ENCODE results near the gene SRCAP. TPM values are rescaled to one million over a fixed set of nuclear protein-coding genes. Genes with fewer than 3 reads are reported as not detected.

The SRCAP gene
- total RNA-seq, 1 experiment from 2014 or later, result 58.5 TPM

- TF ChIP-seq RELA (CRISPR knock-in tag; IDR thresholded peaks at IDR 0.05; ENCODE audit: borderline replicate concordance), result no peak
- TF ChIP-seq SMAD4 (CRISPR knock-in tag; IDR thresholded peaks at IDR 0.05), result peak; percentile 98
- no peak for TF ChIP-seq ZSCAN18 (CRISPR knock-in tag; IDR thresholded peaks at IDR 0.05)
- peak; percentile 80 for TF ChIP-seq GABPB1 (CRISPR knock-in tag; IDR thresholded peaks at IDR 0.05)
- no peak for TF ChIP-seq ZNF532 (CRISPR knock-in tag; IDR thresholded peaks at IDR 0.05; ENCODE audit: borderline replicate concordance)
- no peak for TF ChIP-seq JUN (CRISPR knock-in tag; IDR thresholded peaks at IDR 0.05)
- TF ChIP-seq ZMAT4 (CRISPR knock-in tag; IDR thresholded peaks at IDR 0.05), result no peak
- TF ChIP-seq ZBTB21 (CRISPR knock-in tag; IDR thresholded peaks at IDR 0.05; ENCODE audit: borderline replicate concordance), result no peak
- no peak for TF ChIP-seq ZNF425 (CRISPR knock-in tag; conservative IDR thresholded peaks at IDR 0.05)
- TF ChIP-seq MLX (CRISPR knock-in tag; IDR thresholded peaks at IDR 0.05), result no peak
- no peak for TF ChIP-seq ELF4 (CRISPR knock-in tag; IDR thresholded peaks at IDR 0.05; ENCODE audit: low read depth)
- no peak for TF ChIP-seq PRDM15 (CRISPR knock-in tag; IDR thresholded peaks at IDR 0.05)
- TF ChIP-seq ZNF263 (CRISPR knock-in tag; IDR thresholded peaks at IDR 0.05; ENCODE audit: low read depth), result peak; percentile 62; the same call in 1 of the 2 replicates
- peak; percentile 56; the same call in 1 of the 2 replicates for TF ChIP-seq USF2 (CRISPR knock-in tag; IDR thresholded peaks at IDR 0.05)
- no peak; the same call in 1 of the 2 replicates for TF ChIP-seq FOXP1 (CRISPR knock-in tag; IDR thresholded peaks at IDR 0.05; ENCODE audit: borderline replicate concordance)
- no peak for TF ChIP-seq ZNF396 (CRISPR knock-in tag; IDR thresholded peaks at IDR 0.05; ENCODE audit: borderline replicate concordance)
- no peak for TF ChIP-seq NFE2L1 (CRISPR knock-in tag; IDR thresholded peaks at IDR 0.05)
- TF ChIP-seq NFATC4 (CRISPR knock-in tag; IDR thresholded peaks at IDR 0.05), result no peak
- no peak for TF ChIP-seq GRHL2 (CRISPR knock-in tag; IDR thresholded peaks at IDR 0.05; ENCODE audit: insufficient replicate concordance, severe bottlenecking)
- TF ChIP-seq TEAD4 (CRISPR knock-in tag; IDR thresholded peaks at IDR 0.05), result no peak
- TF ChIP-seq ATF1 (CRISPR knock-in tag; IDR thresholded peaks at IDR 0.05), result no peak
- TF ChIP-seq CTCF (IDR thresholded peaks at IDR 0.05), result peak; percentile 62; the same call in 1 of the 2 replicates
Measured at GRCh38 chr16:30657866-30658730, 40.9 kb upstream of the SRCAP start, which contains the start of gene FBRS (continued).

All from WTC11 (cell line).